GM04504 (cell line): Measurements from ENCODE around the gene ATP6V1B1.
A peak's percentile ranks its signal among the peaks of the same experiment; 100 is the strongest.

ENCODE experiments used
- DNase-seq: peaks from one replicate; pipeline ENCODE4 v3.0.0-alpha.2; 2012; ENCODE audit warnings: low read depth

The ATP6V1B1 gene

GRCh38 chr2:70967189-70967588, 31.5 kb downstream of the ATP6V1B1 start:
- DNase-seq, result no peak

GRCh38 chr2:70974592-70974991, 38.9 kb downstream of the ATP6V1B1 start:
- DNase-seq, result no peak

- no peak for DNase-seq
Observed at GRCh38 chr2:70975237-70975636, 39.5 kb downstream of the ATP6V1B1 start.

- DNase-seq, result peak; percentile 54
Observed at GRCh38 chr2:70977605-70978205, 42.0 kb downstream of the ATP6V1B1 start.

- no peak for DNase-seq
Observed at GRCh38 chr2:70978341-70979179, 42.9 kb downstream of the ATP6V1B1 start, which contains the start of gene ANKRD53. ANKRD53 (plus strand) TSS chr2:70978630; CDS start chr2:70978646, 16 bp downstream.

- no peak for DNase-seq
Observed at GRCh38 chr2:70979180-70979488, 43.4 kb downstream of the ATP6V1B1 start.

- DNase-seq, result no peak
Observed at GRCh38 chr2:70979626-70980025, 43.9 kb downstream of the ATP6V1B1 start.

GRCh38 chr2:70981421-70981820, 45.7 kb downstream of the ATP6V1B1 start:
- no peak for DNase-seq

GRCh38 chr2:70981866-70982810, 46.4 kb downstream of the ATP6V1B1 start:
- DNase-seq, result no peak

GRCh38 chr2:70982971-70983370, 47.3 kb downstream of the ATP6V1B1 start:
- DNase-seq, result no peak

- DNase-seq, result no peak
Observed at GRCh38 chr2:70983506-70984227, 48.0 kb downstream of the ATP6V1B1 start.

GRCh38 chr2:70984228-70984575, 48.5 kb downstream of the ATP6V1B1 start:
- DNase-seq, result no peak

GRCh38 chr2:70984576-70985282, 49.0 kb downstream of the ATP6V1B1 start:
- DNase-seq, result no peak

GRCh38 chr2:70985283-70985688, 49.6 kb downstream of the ATP6V1B1 start:
- DNase-seq, result no peak

GRCh38 chr2:70985956-70986355, 50.3 kb downstream of the ATP6V1B1 start:
- no peak for DNase-seq

GRCh38 chr2:70986499-70987189, 50.9 kb downstream of the ATP6V1B1 start:
- no peak for DNase-seq

- DNase-seq, result no peak
Observed at GRCh38 chr2:70987386-70987785, 51.7 kb downstream of the ATP6V1B1 start.

- DNase-seq, result no peak
Observed at GRCh38 chr2:70988151-70988550, 52.5 kb downstream of the ATP6V1B1 start.

GRCh38 chr2:70988726-70989648, 53.3 kb downstream of the ATP6V1B1 start:
- no peak for DNase-seq

GRCh38 chr2:70990216-70990615, 54.5 kb downstream of the ATP6V1B1 start:
- DNase-seq, result no peak
